GM19395 (cell line): Measurements from ENCODE around the gene ENHO.

Experiments
- ATAC-seq: cut with Tn5 transposase; IDR thresholded peaks from one replicate; pipeline ENCODE4 v1.9.1; 2021; ENCODE audit warnings: mild to moderate bottlenecking, moderate library complexity; ENCODE audit not compliant: unreplicated experiment

ENHO gene

DNA sequence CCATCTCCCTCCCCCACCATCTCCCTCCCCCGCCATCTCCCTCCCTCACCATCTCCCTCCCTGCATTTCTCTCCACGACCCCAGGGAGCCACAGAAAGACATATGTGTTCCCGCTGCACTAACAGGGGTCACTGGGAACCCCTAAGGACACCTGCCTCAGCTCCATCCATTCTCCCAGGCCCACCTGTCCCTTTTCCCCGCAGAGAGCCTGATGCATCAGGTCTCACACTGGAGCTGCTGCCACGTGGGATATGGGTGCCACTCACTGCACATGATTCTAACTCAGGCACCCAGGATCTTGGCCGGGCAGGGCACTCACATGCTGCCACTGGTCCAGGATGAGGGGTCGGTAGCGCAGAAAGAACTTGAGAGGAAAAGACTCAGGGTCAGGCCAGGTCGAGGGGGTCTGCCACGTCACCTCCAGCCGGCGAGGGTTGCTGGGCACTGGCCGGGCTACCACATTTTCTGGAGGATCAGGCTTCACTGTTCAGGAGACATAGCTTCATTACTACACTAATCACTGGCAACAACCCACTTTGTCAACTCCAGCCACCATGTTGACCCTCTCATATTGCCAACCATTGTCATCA lies 33.2 kb upstream of the ENHO start:
- no peak for ATAC-seq

DNA sequence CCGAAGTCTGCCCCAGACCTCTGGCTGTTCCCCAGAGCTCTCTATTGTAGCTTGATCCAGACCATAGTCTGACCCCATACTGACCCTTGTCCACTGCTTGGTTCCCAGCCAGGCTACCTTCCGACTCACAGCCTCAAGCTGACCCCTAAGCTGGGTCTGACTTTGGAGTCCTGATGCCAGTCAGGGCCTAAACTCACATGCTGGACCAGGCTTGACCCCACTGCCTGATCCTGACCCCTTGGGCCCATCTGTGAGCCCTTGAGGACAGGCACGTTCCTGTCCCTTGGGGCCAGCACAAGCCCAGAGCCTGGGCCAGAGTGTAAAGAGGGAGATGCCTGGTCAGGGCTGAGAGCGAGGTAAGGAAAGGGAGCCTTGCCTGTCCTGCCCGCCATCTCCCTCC lies 32.7 kb upstream of the ENHO start:
- ATAC-seq, result no peak

DNA sequence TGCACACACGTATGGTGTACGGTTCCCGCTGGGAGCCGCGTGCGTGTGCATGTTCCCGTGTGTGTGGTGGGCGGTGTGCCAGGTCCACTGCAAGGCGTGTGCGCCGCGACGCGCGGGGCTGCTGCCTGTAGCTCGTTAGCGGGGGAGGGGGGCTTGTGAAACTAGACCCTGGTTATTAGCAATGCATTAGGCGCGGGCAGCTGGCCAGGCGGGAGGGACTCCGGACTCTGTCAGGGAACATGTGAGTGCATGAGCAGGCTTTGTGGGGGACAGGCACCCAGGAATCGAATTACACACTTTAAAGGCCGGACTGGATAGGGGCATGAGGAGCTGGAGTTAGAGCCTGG lies 32.2 kb upstream of the ENHO start:
- no peak for ATAC-seq

DNA sequence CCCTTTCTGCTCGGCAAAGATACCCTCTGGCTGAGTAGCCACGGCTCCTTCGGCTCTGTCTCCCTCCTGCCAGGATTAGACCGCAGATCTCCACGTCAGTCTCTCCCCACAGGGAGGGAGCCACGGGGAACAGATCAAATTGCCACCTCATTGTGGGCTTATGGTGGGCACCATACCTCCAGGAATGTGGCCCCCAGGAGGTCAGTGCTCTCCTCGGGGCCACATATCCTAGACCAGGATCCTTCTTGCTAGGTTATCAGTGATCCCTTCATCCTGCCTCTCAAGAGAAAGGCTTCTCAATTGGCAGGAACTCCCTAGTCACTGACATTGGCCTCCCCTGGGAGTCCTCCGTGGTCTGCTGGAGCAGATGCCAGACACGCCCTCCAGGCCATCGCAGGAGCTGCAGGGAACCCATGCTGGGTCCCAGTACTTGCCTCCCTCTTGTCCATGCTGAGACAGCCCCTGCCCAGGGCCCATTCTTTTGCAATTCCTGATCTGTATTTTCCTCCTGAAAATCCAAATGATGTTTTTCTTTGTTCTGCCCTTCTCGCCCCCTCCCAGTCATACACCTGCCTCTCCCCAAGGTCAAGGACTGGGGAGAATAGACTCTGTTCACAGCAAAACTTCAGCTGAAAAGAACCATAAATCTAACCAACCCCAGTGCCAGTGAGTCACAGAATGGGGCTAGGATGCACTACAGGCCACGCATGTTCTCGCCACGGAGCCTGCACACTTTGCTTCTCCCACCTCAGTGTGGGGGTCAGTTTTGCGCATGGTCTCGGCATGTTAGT lies 31.6 kb upstream of the ENHO start:
- ATAC-seq, result no peak

DNA sequence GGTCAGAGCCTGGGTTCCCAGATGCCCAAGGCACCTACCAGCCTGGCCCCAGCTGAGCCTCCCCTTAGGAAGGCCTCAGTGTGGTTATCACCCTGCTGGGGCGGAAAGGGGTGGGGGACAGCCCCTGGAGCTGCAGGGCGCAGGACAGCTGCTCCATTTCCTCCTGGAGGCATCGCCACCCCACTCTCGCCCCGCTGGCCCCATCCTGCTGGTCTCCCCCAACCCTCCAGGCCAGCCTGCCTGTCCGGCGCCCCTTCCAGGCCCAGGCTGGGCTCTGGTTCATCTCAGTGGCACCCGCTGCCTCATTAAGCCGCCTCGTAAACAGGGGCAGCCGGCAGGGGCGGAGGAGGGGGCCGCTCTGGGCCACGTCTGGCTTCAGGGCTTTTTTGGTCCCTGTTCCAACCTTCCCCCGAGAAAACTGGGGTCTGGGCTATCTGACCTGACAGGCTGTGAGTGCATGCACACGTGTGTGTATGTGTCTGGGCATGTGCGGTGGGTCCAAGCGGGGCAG lies 30.8 kb upstream of the ENHO start:
- no peak for ATAC-seq

DNA sequence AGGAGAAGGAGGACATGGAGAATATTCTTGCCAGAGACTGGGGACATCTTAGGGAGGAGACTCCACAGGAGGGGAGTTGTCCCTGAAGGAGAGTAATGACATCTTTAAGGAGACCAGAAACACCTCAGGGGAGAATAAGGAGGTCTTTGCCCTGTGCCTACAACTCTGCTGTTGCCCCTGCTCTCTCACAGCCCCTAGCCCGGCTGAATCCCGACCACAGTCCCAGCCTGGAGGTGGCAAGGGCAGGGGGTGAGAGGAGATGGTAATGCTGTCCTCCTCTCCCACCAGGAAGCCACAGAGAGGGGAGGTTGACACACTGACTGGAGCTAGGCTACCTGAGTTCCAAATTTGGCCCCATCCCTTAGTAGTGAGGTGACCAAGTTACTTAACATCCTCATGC lies 30.2 kb upstream of the ENHO start:
- no peak for ATAC-seq

DNA sequence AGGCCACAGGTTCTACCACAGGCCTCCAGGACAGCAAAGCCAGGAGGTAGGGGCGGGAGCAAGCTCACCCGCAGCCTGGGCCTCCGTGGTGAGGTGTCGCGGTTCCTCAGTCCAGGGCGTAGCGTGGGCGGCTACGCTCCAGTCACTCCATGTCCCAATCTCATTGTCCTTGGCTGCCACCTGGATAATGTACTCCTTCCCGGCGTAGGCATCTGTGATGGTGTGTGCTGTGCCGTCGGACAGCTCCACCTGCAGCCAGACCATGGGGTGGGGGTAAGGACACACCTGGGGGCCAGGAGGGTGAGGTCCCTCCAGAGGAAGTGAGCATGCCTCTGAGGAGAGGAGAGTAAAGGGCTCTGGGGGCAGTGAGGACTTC lies 29.8 kb upstream of the ENHO start:
- ATAC-seq, result no peak

DNA sequence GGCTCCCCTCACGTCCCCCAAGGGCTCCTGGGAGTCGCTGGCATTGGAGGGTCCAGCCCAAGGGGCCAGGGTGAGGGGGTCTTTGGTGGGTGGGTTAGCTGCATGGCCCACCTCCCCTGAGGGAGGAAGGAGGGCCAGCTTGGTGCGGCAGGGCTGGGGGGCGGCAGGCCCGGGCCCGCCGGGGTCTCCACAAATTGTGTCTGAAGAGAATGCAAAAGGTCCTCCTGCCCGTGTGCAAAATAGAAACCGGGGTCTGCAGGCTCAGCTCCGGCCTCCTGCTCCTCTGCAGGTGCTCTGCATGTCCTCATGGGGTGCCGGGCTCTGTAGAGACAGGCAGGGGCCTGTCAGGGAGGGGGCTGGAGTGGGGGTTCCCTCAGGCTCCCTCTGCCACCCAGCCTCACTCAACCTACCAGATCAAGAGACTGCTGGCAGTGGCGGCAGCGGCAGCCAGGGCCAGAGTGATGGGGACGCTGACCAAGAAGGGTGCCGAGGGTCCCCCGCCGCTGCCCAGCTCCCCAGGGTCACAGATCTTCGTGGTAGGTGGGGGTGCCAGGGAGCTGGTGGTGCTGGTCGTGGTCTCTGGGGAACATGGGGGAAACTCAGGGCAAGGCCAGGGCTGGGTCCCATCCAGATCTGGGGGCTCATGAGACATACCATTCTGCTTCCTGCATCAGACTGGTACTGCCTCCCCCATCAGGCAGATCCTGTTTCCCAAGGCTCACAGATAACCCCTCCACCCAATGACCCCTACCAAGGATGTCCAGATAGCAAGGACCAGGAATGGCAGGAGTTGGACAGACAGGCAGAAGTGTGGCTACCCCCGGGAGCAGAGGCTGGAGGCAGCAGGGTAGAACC lies 29.2 kb upstream of the ENHO start:
- no peak for ATAC-seq

DNA sequence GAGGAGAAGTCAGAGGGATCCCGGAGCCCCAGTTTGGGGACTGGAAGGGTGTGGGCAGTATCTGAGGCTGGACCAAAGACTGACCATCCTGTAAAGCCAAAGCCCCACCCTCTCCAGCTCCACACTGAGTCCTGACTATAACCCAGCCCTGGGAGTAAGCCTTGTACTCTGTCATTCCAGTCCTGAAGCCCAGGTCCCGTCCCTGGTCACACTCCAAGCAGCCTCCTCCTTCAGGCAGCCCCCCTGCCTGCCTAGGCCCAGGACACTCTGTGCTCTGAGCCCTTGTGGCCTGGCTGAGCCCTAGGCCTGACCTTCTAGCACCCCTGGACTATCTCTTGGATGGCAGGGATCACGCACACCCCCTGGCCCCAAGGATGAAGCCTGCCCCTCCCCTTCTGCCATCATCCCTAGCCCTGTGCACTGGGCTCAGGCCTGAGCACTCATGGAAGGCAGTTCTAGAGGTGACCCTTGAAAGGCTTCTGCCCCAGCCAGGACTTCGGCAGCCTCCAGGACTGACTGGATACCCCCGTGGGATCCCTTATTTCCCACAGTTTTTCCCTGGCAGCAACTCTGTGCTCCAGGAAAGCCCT lies 28.0 kb upstream of the ENHO start:
- no peak for ATAC-seq

DNA sequence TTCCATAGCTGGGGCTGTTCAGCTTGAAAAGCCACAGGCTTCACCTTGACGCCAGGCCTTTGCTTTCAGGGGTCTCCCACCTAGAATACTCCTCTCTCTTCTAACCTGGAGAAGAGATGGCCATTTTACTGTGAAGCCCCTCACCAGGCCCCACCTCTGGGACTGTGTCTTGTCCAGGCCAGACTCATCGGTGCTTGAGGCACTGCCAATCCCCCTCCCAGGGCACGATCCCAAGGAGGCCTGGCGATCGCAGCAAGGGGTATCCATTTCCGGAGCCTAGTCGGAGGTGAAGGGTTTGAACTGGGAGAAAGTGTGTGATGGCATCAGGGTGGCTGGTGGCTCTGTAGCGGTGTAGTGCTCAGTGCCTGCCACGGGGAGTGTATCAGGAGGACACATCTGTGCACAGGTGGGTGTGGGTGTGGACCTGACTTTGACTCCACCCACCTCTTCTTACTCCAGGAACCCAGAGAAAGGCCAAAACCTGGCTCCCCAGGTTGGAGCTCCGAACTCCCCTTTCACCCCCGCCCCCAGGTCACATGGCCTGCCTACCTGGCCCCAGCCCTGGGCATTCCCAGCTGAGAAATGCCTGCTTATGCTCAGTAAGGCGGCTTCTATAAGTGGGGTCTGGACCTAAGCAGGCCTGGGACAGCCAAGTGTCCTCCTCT lies 27.4 kb upstream of the ENHO start:
- ATAC-seq, result no peak

DNA sequence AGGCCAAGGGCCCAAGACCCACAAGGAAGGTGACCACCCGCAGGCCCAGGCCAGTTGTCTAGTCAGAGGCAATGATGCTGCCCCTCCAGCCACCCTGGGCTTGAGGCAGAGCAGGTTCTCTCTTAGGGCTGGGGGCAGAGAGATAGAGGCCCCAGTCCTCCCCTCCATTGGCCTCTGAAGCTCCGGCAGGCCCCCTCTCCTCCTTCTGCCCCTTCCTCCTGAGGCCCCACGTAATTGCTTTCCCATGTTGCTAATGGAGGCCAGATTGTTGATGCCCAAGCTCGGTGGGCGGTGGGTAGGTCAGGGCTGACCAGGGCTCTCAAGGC lies 26.6 kb upstream of the ENHO start:
- ATAC-seq, result no peak

DNA sequence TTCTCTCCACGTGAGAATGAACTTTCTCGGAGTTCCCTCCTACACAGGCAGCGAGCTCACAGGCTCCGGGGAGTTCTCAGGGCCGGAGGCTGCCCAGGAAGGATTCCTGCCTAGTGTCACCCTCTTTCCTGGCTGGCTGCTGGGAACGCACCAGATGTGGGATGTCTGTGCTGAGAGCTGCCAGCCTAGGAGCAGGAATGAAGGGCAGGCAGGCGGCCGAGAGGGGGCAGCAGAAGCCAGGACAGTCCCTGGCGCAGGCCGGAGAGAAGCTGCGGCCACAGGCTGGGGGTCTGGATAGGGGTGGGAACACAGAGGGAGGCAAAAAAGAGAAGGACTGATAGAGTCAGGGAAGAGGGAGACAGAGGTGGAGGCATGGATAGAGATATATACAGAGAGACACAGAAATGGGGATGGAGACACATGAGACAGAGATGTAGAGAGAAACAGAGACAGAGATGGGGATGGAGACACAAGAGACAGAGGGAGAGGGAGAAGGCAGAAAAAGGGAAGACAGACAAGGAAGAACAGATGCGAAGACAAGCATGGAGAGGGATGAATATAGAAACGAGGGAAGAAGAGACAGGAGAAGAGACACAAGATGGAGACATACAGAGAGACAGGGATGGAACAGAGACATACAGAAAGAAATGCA lies 25.3 kb upstream of the ENHO start:
- no peak for ATAC-seq

DNA sequence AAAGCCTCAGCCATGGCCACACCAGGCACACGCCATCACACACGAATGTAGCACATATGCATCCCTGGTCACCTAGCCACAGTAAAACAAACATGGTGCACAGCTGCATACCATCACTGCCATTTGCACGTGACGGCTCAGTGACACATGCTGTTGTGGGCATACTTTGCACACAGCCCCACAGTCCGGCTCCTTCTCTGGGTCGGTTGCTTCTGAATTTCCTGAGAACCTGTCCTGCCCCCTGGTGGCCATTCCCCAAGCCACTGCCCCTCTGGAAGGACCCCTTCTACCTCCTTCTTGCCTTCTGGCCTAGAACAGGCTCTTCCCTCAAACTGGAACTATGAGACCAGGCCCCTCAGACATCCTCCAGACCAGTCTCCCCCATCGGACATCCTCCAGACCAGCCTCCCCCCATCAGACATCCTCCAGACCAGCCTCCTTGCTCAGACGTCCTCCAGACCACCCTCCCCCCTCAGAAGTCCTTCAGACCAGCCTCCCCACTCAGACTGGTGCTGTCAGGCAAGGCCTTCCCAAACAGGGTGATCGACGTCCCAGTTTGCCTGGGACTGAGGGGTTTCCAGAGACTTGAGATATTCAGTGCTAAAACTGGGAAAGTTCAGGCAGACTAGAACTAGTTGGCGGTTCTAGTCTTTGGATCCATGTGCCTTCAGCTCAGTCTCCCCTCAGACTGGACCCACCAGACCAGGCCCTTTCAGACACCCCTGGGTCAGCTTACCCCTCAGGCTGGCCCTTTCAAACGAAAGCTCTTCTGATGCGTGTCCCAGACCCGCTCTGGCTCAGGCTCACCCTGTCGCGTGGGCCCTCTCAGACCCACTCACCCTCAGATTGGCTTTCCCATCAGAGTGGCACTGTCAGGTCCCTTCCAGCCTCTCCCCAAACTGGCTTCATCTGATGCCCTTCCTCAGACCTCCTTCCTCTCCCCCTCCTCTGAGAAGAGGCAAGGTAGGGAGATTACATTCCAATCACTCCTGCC lies 24.3 kb upstream of the ENHO start:
- no peak for ATAC-seq

DNA sequence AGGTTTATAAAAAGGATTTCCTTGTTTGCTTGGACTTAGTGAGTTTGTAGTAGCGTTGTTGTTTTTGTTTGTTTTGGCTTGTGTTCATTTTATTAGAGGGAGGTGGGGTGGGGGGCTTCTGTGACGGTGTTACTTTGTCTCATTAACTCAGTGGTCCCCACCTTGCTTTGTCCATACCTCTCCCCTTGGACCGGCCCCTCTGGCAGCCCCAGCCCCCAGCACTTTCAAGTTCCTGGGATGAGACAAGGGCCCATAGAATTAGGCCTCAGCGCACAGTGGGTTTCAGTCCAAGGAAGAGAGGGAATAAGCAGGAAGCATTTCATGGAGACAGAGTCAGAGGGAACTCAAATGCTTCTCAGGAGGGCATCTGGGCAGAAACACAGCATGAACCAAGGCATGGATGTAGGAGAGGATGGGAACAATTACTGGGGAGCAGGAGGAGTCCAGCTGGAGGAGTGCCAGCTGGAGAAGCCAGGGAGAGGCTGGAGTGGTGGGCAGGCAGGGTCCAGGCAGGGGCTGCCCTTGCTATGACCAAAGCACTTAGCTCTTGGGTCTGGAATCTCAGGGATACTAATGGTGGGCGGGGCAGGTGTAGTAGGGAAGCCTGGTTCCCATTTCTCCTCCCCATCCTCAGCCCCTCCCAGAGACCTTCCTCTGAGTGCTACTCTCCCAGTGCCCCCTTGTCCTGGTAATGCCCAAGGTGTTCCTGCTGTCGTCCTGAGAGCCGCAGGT lies 23.5 kb upstream of the ENHO start:
- ATAC-seq, result no peak

DNA sequence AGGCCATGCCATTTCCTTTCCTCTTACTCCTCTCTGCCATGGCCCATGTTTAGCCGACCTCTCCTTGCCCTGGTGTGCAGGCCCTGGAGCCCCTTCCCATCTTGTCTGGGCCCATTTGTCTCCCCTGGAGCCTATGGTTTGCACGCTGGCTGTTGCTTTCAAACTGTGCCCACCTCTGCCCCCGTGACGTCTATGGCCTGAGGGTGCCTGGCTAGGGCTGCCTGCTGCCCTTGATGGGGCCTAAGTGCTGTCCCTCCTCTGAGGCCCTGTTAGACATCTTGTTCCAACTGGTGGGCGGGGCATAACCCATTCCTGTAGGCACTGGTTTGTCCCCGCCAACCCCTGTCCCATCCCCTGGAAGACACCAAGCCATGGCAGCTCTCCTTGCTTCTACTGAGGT lies 22.7 kb upstream of the ENHO start:
- ATAC-seq, result no peak

DNA sequence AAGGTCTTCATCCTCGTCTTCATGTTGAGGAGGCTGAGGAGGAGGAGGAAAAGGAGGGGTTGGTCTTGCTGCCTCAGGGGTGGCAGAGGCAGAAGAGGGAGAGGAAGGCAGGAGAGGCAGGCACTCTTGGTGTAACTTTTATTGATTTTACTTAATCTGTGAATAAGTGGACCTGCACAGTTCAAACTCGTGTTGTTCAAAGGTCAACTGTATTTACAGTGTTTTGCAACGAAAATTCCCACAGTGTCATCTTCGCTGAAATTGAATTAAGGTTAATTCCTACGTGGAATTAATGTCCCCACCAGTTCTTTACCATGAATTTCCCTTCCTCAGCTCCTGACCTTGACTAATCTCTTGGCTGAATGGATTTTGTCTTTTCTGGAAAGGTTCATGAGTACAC lies 21.2 kb upstream of the ENHO start:
- no peak for ATAC-seq

DNA sequence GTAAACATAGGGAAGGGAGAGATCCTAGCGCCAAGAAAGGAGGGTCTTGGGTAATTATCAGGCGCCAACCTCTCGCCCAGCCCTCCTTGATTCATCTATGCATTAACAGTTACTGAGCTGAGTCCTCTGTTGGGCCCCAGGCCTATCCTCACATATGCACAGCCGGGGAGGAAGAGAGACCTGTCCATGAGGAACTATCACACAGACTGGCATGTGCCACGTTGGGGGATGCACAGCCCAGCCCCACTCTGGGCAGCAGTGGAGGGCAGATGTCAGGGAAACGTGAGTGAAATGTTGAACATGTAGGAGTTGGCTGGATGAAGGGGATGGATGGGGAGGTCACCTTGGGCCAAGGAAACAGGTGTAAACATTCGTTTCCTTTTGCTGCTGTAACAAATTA lies 18.8 kb upstream of the ENHO start:
- no peak for ATAC-seq

DNA sequence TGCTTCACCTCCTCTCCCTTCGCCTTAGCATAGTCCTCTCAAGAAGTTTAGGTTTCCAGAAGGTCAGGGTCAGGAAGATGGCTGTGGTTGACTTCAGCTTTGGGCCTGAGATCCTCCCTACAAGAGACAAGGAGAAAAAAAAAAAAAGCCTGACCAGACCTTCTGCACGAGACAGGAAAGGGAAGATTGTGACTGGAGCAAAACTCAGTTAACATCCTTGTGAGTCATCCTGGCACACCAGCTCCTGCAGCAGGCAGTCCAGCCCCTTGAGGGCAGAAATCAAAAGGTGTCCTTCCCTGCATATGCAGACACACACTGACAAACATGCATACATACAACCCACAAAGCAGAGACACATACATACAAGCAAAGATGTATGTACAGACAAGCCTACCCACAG lies 18.0 kb upstream of the ENHO start:
- ATAC-seq, result no peak

DNA sequence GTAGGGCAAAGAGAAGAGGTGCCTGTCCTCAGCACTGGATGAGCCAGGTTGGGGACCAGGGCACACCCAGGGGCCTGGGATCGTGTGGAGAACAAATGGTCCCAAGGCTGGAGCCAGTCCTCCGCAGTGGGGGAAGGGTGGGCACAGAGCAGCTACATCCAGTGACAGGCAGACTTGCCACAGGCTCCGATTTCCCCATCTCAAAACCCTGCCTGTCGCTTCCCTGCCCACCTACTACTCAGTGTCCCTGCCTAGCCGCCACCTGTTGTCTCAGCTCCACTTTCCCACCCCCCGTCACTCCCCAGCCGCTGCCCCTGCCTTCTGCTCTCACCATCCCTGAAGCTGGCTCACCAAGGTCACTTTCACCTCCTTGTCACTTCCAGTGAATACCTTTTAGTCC lies 13.9 kb upstream of the ENHO start:
- ATAC-seq, result no peak
